GM19099 (cell line): ENCODE results near the gene GSG1L.

ENCODE experiments used
- POLR2A ChIP-seq: IDR thresholded peaks from 3 replicates; pipeline ENCODE4 v1.6.1; 2011; ENCODE audit warnings: low read depth; ENCODE audit not compliant: insufficient read length; ENCODE audit errors: extremely low read depth

GSG1L gene

GRCh38 chr16:27781981-27782880 is 281.3 kb downstream of the GSG1L start:
- TF ChIP-seq POLR2A, result no peak

GRCh38 chr16:27781195-27781524 is 282.4 kb downstream of the GSG1L start:
- TF ChIP-seq POLR2A, result no peak

- TF ChIP-seq POLR2A, result no peak
Measured at GRCh38 chr16:27780468-27781194, 282.9 kb downstream of the GSG1L start.

GRCh38 chr16:27779641-27780164 is 283.8 kb downstream of the GSG1L start:
- TF ChIP-seq POLR2A, result no peak

GRCh38 chr16:27778926-27779570 is 284.5 kb downstream of the GSG1L start:
- TF ChIP-seq POLR2A, result no peak

GRCh38 chr16:27778171-27778925 is 285.2 kb downstream of the GSG1L start:
- TF ChIP-seq POLR2A, result no peak

DNA sequence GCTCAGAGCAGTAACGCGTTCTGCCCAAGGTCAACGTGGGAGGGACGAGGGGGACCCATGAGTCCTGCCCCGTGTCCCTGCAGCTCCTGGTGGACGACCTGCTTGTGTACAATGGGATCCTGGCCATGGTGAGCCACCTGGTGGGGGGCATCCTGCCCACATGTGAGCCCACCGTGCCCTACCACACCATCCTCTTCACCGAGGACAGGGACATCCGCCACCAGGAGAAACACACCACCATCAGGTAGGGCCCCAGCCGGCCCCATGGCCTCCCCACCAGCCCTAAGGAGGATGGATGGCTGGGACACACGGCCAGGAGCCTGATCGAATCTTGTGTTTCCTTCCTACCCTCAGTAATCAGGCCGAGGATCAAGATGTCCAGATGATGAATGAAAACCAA is 286.0 kb downstream of the GSG1L start:
- no peak for TF ChIP-seq POLR2A

DNA sequence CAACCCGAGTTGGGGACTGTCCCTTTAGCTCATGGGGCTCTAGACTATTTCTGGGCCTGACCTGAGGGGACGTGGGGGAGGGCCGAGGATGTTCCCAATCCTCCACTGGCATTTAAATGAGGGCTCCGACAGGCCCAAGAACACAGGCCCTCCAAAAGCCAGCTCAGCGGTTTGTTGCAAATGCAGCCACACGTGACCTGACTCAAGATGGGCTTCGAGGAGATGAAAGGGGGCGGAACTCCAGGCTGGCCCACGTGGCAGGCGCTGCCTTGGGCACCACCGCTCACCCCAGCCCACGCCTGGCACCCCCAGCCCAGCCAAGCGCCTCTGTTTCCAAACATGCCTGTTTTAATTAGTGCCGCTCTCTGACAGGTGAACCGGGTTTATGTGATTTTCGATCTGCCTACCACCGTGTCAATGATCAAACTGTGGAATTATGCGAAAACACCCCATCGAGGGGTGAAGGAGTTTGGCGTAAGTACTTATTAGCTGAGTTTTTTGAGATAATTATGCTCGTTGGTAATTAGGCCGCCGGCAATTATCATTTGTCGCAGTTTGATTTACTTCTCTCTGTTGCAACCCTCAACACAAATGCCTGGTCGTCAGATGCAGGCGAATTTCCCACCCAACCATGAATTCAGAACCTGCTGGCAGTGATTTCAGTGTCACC is 286.8 kb downstream of the GSG1L start:
- TF ChIP-seq POLR2A, result no peak

- no peak for TF ChIP-seq POLR2A
Measured at GRCh38 chr16:27775254-27775653, 288.3 kb downstream of the GSG1L start.

GRCh38 chr16:27774779-27775178 is 288.7 kb downstream of the GSG1L start:
- no peak for TF ChIP-seq POLR2A

DNA sequence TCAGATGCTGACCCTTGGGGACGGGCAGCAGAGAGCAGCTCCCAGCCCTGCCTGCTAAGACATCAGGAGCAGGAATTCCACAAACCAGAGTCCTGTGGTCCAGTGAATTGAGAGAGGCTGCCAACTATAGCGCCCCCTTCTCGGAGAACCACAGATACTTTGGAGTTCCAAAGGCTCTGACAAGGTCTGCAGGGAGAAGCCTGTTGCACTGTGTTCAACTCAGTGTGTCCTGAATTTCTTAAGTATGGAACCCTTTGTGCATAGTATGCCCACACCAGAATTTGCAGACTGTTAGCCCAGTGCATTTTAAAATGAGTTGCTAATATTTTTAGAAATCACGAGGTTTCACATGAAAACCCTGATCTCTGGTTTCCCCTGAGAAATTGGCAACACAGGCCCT is 290.2 kb downstream of the GSG1L start:
- TF ChIP-seq POLR2A, result no peak

DNA sequence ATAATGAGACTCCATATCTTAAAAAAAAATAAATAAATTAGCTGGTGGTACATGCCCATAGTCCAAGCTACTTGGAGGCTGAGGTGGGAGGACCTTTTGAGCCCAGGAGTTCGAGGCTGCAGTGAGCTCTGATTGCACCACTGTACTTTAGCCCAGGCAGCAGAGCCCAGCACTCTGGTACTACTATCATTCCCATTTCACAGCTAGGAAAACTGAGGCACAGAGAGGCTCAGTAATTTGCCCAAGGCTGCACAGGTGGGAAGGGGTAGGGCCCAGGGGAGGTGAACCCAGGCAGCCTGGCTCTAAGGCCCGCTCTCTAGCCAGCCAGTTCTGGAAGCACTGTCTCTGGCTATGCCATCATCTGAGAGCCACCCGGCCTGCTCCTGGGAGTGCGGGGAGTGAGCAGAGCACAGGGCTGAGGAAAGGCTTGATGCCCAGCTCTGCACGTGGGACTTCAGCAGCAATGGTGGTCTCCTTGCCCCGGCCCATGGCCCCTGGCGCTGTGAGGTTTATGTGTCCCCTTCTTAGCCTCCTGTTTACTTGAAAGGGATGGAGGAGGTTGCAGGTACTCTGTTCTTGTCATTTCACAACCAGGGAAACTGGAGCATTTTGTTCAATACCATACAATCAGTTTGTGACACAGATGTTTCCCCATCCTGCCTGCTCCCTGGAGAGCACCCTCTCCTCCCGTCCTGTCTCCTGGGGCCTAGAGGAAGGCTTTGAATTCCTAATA is 291.3 kb downstream of the GSG1L start:
- TF ChIP-seq POLR2A, result no peak

- no peak for TF ChIP-seq POLR2A
Measured at GRCh38 chr16:27771201-27771910, 292.2 kb downstream of the GSG1L start.
